Mucosa of descending colon (tissue), 3 donors: ENCODE data around the gene PRPH2. TPM values are rescaled to one million over a fixed set of nuclear protein-coding genes. Genes with fewer than 3 reads are reported as not detected.

ENCODE experiments used
- ATAC-seq: fragments of 200-7000 bp; cut with Tn5 transposase; one replicate; pipeline ENCODE4 v1.9.1; 2020; ENCODE audit warnings: mild to moderate bottlenecking, moderate library complexity
- DNase-seq, 3 donors: peaks; one replicate each; pipeline ENCODE4 v3.0.0-alpha.2; 2020
- H3K36me3 ChIP-seq: fragments of 200-600 bp; one replicate; pipeline ENCODE4 v1.8.0; 2021; ENCODE audit warnings: low read depth, mild to moderate bottlenecking
- H3K4me1 ChIP-seq: fragments of 200-600 bp; one replicate; pipeline ENCODE4 v1.8.0; 2021; ENCODE audit warnings: low read depth, mild to moderate bottlenecking
- H3K4me3 ChIP-seq: fragments of 200-600 bp; one replicate; pipeline ENCODE4 v1.8.0; 2021; ENCODE audit warnings: mild to moderate bottlenecking
- H3K9me3 ChIP-seq: fragments of 200-600 bp; one replicate; pipeline ENCODE4 v1.8.0; 2021; ENCODE audit warnings: mild to moderate bottlenecking
- intact Hi-C, 2 donors: fragments of 100-400 bp; cut with DNase I in 1 of 2; cut with micrococcal nuclease in 1 of 2; formaldehyde crosslinking; loops; one replicate each; pipeline versions ENCODE4 v1.11.0 to v1.11.1; 2022; cut with DNase I, micrococcal nuclease
- total RNA-seq, 3 donors: library from RNA; stranded (reverse); fragmentation: NEBNext Ultra II Directional in 2 of 3; extraction: Animal tissue kit (Norgen Biotek cat#: 25700) in 2 of 3; gene quantifications; one replicate each; pipeline versions ENCODE4 v1.2.1 to v1.2.4, GENCODE V29; 2021 to 2023
- TF ChIP-seq, protein P1 (sequence below): fragments of 200-600 bp; IDR thresholded peaks from one replicate; pipeline ENCODE4 v1.8.0; 2022; ENCODE audit warnings: antibody characterized with exemption, mild to moderate bottlenecking
- donor health status: DM: no; HTN: no; CAD: no; lungs with moderate emphysema.
- donor health status: DM: no; HTN: no; CAD: no.
- donor health status: DM: no; HTN: yes; CAD: no.

PRPH2 gene
- total RNA-seq, 3 donors from 2014 or later = 0.38 to 3.5 (median 0.72) TPM

- H3K4me1 ChIP-seq = peaks cover 11% of the 10 kb centered on the region
- ATAC-seq (peak; percentile 51), DNase-seq (peak in 1 of 3 donors; percentile 65)
- H3K4me3 ChIP-seq = no peak overlapping the region
- no peaks in the 10 kb centered on the region for H3K36me3 ChIP-seq
- no peaks in the 10 kb centered on the region for H3K9me3 ChIP-seq
- intact Hi-C loops = no loop called here
- TF ChIP-seq, protein P1, sequence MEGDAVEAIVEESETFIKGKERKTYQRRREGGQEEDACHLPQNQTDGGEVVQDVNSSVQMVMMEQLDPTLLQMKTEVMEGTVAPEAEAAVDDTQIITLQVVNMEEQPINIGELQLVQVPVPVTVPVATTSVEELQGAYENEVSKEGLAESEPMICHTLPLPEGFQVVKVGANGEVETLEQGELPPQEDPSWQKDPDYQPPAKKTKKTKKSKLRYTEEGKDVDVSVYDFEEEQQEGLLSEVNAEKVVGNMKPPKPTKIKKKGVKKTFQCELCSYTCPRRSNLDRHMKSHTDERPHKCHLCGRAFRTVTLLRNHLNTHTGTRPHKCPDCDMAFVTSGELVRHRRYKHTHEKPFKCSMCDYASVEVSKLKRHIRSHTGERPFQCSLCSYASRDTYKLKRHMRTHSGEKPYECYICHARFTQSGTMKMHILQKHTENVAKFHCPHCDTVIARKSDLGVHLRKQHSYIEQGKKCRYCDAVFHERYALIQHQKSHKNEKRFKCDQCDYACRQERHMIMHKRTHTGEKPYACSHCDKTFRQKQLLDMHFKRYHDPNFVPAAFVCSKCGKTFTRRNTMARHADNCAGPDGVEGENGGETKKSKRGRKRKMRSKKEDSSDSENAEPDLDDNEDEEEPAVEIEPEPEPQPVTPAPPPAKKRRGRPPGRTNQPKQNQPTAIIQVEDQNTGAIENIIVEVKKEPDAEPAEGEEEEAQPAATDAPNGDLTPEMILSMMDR = no peak
These were observed 42.7 kb upstream of the PRPH2 start for GRCh38 chr6:42764911-42765648.

DNA sequence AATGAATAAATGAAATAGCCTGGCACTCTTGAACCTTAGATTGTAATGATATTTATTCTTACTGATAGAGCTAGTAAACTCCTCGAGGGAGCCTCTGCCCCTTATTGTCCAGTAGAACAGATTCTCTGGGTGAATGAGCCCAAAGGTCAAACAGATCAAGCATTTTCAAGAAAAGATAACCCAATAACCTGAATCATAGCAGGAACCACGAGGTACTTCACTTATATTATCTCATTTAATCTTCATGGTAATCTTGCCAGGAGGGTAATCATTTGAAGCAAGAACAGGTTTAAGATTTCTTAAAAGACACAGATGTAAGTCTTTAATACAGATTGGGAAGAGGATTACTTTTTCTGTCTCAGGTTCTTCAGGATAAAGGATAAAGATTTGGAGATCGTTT is 40.6 kb upstream of the PRPH2 start:
- no peak for DNase-seq
- TF ChIP-seq, protein P1 = no peak
- Histone ChIP-seq H3K36me3 (no peaks in the 10 kb centered on the region), H3K9me3 (no peaks in the 10 kb centered on the region), H3K4me3 (no peak overlapping the region), H3K4me1 (peaks cover 11% of the 10 kb centered on the region)
- intact Hi-C loops = no loop called here
- peak; percentile 76 for ATAC-seq

DNA sequence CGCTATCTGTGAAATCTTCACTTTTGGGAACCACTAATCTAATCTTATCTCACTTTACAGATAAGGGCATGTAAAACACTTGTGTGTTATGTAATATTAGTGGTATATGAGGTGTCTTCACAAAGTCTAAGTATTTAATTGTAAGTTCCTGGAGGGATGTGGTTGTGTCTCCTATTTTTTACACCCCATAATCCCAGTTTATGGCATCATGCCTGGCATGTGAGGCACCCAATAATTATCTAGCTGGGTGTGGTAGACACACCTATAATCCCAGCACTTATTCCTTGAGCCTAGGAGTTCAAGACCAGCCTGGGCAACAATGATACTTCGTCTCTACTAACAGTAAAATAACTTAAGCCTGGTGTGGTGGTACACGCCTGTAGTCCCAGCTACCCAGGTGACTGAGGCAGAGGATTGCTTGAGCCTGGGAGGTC is 40.0 kb upstream of the PRPH2 start:
- DNase-seq = peak in 1 of 3 donors; percentile 61
- Histone ChIP-seq H3K4me3 (no peak overlapping the region), H3K4me1 (peaks cover 11% of the 10 kb centered on the region), H3K9me3 (no peaks in the 10 kb centered on the region), H3K36me3 (no peaks in the 10 kb centered on the region)
- peak; percentile 86 for ATAC-seq
- TF ChIP-seq, protein P1 = no peak
- intact Hi-C loops = no loop called here

DNA sequence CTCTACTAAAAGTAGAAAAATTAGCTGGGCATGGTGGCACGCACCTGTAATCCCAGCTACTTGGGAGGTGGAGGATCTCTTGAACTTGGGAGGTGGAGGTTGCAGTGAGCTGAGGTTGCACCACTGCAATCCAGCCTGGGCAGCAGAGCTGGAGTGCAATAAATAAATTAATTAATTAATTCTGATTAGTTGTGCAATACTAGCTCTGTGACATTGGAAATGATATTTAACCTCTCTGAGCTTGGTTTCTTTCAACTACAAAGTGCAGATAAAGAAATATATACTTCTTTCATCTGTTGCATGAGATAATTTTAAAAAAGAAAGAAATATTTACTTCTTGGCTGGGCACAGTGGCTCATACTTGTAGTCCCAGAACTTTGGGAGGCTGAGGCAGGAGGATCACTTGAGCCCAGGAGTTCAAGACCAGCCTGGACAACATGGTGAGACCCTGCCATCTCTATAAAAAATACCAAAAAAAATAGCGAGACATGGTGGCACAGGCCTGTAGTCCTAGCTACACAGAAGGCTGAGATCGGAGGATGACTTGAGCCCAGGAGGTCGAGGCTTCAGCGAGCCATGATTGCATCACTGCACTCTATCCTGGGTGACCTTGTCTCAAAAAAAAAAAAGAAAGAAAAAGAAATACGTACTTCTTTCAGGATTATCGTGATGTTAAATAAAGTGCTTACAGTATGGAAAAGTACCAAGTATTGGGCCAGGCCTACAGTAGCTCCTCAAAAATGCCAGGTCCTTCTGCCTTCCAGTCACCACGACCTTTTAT is 39.1 kb upstream of the PRPH2 start:
- no peaks in the 10 kb centered on the region for H3K9me3 ChIP-seq
- H3K36me3 ChIP-seq = no peaks in the 10 kb centered on the region
- H3K4me3 ChIP-seq = no peak overlapping the region
- H3K4me1 ChIP-seq = peaks cover 11% of the 10 kb centered on the region
- TF ChIP-seq, protein P1 = no peak
- ATAC-seq (no peak), DNase-seq (no peak)
- intact Hi-C loops = no loop called here

DNA sequence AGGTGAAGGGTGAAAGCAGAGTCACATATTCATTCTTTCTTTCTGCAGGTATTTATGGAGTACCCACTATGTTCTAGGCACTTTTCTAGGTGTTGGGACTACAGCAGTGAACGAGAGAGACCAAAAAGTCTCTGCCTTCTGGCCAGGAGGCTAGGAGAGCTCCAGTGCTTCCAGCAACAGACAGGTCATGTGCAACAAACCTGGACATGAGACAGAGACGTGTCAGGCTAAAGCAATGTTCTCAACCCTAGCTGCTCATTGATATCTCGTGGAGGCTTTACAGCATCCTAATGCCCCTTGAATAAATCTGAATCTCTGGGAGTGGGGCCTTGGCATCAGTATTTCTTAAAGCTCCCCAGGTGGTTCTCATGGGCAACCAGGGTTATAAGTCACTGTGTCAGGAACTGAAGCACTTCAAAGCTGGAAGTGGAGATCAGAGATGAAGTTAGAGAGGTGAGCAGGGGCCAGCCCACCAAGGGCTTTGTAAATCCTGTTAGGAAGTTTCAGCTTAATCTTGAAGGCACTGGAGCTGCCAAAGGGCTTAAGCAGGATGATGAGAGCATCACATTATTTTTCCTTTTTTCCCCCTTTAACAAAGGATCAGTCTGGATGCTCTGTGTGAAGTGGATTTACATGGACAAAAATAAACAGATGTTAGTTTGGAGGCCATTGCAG is 36.5 kb upstream of the PRPH2 start:
- H3K9me3 ChIP-seq = no peaks in the 10 kb centered on the region
- TF ChIP-seq, protein P1 = no peak
- no peak overlapping the region for H3K4me3 ChIP-seq
- DNase-seq = no peak
- peaks cover 6% of the 10 kb centered on the region for H3K4me1 ChIP-seq
- ATAC-seq = no peak
- H3K36me3 ChIP-seq = no peaks in the 10 kb centered on the region
- intact Hi-C loops = no loop called here
